PC-9 (cell line): ENCODE data around the gene PRKAR1A. TPM values are rescaled to one million over a fixed set of nuclear protein-coding genes. Genes with fewer than 3 reads are reported as not detected.
A peak's percentile ranks its signal among the peaks of the same experiment; 100 is the strongest.

ENCODE experiments used
- BruUV-seq: library from RNA; stranded (reverse); fragments of 400-500 nt; replicated peaks from 2 replicates; lab custom pipeline; 2021; lab: Mats Ljungman, UMichigan
- CTCF ChIA-PET: fragments of 300-600 bp; sonication (Branson Sonifier 250); formaldehyde crosslinking; loops from one replicate; lab custom pipeline; 2022; ENCODE audit warnings: antibody characterized with exemption; lab: Charles Lee
- POLR2A ChIA-PET: fragments of 300-600 bp; sonication (Branson Sonifier 250); formaldehyde crosslinking; loops from one replicate; lab custom pipeline; 2022; ENCODE audit warnings: antibody characterized with exemption; ENCODE audit not compliant: unreplicated experiment; lab: Charles Lee
- DNase-seq, 2 experiments: peaks; one replicate each; pipeline versions ENCODE4 v3.0.0 to v3.0.0-alpha.2; 2015 to 2022; ENCODE audit warnings: mixed read lengths in 1 of 2
- H2AFZ ChIP-seq: fragments of 200-600 bp; sonication (generic); 2 replicates; pipeline ENCODE4 v1.8.1; 2017; ENCODE audit warnings: antibody characterized with exemption
- H3F3A ChIP-seq: fragments of 200-600 bp; sonication (generic); 2 replicates; pipeline ENCODE4 v1.8.1; 2017; ENCODE audit warnings: antibody characterized with exemption, mild to moderate bottlenecking, low read depth; ENCODE audit not compliant: insufficient read depth
- H3K27ac ChIP-seq: fragments of 200-600 bp; sonication (generic); 2 replicates; pipeline ENCODE4 v1.6.1; 2016; ENCODE audit warnings: mixed run types
- H3K27me3 ChIP-seq: fragments of 200-600 bp; sonication (generic); 2 replicates; pipeline ENCODE4 v1.6.1; 2016; ENCODE audit warnings: low read depth, mixed run types; ENCODE audit not compliant: insufficient read depth
- H3K36me3 ChIP-seq: fragments of 200-600 bp; sonication (generic); 2 replicates; pipeline ENCODE4 v1.6.1; 2016; ENCODE audit warnings: low read depth, mixed run types
- H3K4me1 ChIP-seq: fragments of 200-600 bp; sonication (generic); replicated peaks from 2 replicates; pipeline ENCODE4 v1.6.1; 2016; ENCODE audit warnings: mixed run types; ENCODE audit not compliant: insufficient read depth
- H3K4me2 ChIP-seq: fragments of 200-600 bp; sonication (generic); 2 replicates; pipeline ENCODE4 v1.6.1; 2017; ENCODE audit warnings: mixed run types
- H3K4me3 ChIP-seq: fragments of 200-600 bp; sonication (generic); 2 replicates; pipeline ENCODE4 v1.6.1; 2016; ENCODE audit warnings: mixed run types
- H3K79me2 ChIP-seq: fragments of 200-600 bp; sonication (generic); 2 replicates; pipeline ENCODE4 v1.6.1; 2017; ENCODE audit warnings: low read depth, mixed run types
- H3K9me2 ChIP-seq: fragments of 200-600 bp; sonication (generic); 2 replicates; pipeline ENCODE4 v1.8.1; 2017; ENCODE audit warnings: mild to moderate bottlenecking; ENCODE audit not compliant: insufficient read depth
- H3K9me3 ChIP-seq: fragments of 200-600 bp; sonication (generic); 2 replicates; pipeline ENCODE4 v1.8.1; 2016; ENCODE audit warnings: low read depth; ENCODE audit not compliant: insufficient read depth
- H4K20me1 ChIP-seq: fragments of 200-600 bp; sonication (generic); 2 replicates; pipeline ENCODE4 v1.8.1; 2017; ENCODE audit not compliant: insufficient read depth
- EZH2 ChIP-seq: fragments of 200-600 bp; sonication (generic); IDR thresholded peaks from 2 replicates; pipeline ENCODE4 v1.8.0; 2017; ENCODE audit warnings: antibody characterized with exemption, low read depth
- intact Hi-C: fragments of 100-400 bp; cut with micrococcal nuclease; formaldehyde crosslinking; loops from one replicate; pipeline ENCODE4 v1.10.0; 2022; ENCODE audit not compliant: unreplicated experiment
- total RNA-seq: library from RNA; stranded (reverse); gene quantifications from 2 replicates; pipeline ENCODE4 v1.2.3, GENCODE V29; 2021
- TF ChIP-seq, protein P1 (sequence below): fragments of 200-600 bp; sonication (generic); conservative IDR thresholded peaks from 2 replicates; pipeline ENCODE4 v1.6.1; 2017; ENCODE audit warnings: mixed run types, antibody characterized with exemption, mild to moderate bottlenecking, moderate library complexity

PRKAR1A gene
- total RNA-seq, 1 experiment from 2014 or later = 161 TPM

DNA sequence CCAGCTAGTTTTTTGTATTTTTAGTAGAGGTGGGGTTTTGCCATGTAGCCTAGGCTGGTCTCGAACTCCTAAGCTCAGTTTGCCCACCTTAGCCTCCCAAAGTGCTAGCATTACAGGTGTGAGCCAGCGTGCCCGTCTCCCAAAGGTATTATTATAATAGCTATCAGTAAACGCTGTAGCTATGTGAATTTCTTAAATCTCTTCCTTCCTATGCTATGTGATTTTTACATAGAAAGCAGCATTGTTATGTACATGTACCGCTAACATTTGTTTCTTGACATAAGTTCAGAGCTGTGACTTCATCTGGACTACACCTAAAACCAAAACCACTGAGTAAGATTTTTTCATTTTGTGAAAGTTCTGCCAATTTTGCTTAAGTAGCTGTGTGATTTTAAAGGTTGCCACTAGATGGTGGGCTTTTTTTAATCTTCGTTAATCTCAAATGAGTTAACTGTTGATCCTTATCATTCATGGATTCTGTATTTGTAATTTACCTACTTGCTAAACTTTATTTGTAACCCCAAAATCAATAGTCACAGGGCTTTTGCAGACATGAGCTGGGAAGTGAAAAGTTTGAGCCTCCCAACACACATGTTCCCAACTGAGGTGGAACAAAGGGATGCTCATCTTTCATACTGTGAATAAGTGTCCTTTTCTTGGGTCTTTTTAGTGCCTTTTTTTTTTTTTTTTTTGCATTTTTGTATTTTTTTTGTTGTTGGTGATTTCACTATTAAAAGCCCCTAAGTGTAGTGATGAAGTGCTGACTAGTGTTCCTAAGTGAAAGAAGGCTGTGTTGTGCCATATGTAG, 21.9 kb downstream of the PRKAR1A start:
- H3K36me3 ChIP-seq = peaks cover 27% of the 10 kb centered on the region
- POLR2A ChIA-PET = interaction anchor here (0.6 kb wide), 2 partner anchors 204 to 1720 kb away, joined by 3 to 12 read pairs; no protein-coding TSS in a partner anchor
- CTCF ChIA-PET = interaction anchor here (0.6 kb wide), 1 partner anchor 230 kb away, joined by 3 read pairs; no protein-coding TSS in a partner anchor
- TF ChIP-seq, protein P1, sequence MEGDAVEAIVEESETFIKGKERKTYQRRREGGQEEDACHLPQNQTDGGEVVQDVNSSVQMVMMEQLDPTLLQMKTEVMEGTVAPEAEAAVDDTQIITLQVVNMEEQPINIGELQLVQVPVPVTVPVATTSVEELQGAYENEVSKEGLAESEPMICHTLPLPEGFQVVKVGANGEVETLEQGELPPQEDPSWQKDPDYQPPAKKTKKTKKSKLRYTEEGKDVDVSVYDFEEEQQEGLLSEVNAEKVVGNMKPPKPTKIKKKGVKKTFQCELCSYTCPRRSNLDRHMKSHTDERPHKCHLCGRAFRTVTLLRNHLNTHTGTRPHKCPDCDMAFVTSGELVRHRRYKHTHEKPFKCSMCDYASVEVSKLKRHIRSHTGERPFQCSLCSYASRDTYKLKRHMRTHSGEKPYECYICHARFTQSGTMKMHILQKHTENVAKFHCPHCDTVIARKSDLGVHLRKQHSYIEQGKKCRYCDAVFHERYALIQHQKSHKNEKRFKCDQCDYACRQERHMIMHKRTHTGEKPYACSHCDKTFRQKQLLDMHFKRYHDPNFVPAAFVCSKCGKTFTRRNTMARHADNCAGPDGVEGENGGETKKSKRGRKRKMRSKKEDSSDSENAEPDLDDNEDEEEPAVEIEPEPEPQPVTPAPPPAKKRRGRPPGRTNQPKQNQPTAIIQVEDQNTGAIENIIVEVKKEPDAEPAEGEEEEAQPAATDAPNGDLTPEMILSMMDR = peak; percentile 58
- TF ChIP-seq EZH2 = no peak
- no peak overlapping the region for H3K27ac ChIP-seq
- no peaks in the 10 kb centered on the region for H3K4me1 ChIP-seq
- no peak overlapping the region for H3K4me2 ChIP-seq
- H2AFZ ChIP-seq = no peak overlapping the region
- no peaks in the 10 kb centered on the region for H3K9me2 ChIP-seq
- H4K20me1 ChIP-seq = no peaks in the 10 kb centered on the region
- no peaks in the 10 kb centered on the region for H3K79me2 ChIP-seq
- intact Hi-C loops = loop anchor here (5.0 kb wide), 1 partner anchor 228 kb away; no protein-coding TSS in a partner anchor
- no TSS peak for BruUV-seq
- no peak overlapping the region for H3K4me3 ChIP-seq
- peaks cover 4% of the 10 kb centered on the region; the same call in 1 of the 2 replicates for H3F3A ChIP-seq
- H3K9me3 ChIP-seq = no peaks in the 10 kb centered on the region
- no peak for DNase-seq
- H3K27me3 ChIP-seq = no peaks in the 10 kb centered on the region

DNA sequence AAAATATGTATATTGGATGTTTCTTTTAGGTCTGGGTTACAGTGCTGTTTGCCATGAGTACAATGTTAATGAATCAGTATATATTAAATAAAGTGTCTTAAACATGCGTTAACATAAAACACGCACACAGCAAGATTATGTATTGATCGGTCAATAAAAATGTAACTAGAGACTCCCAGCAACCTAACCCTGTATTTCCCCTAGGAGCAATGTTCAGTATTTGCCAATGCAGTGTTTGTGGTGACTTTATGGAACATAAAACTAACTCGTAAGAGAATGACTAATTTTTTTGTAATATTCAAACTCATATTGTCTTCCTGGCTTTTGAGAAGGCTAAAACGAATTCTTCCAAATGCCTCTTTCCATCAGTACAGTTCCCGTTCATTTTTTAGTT, 22.5 kb downstream of the PRKAR1A start:
- Histone ChIP-seq H3K27me3 (no peaks in the 10 kb centered on the region), H3K4me2 (no peak overlapping the region), H3K36me3 (peaks cover 21% of the 10 kb centered on the region), H3F3A (peaks cover 4% of the 10 kb centered on the region; the same call in 1 of the 2 replicates), H3K9me2 (no peaks in the 10 kb centered on the region), H3K79me2 (no peaks in the 10 kb centered on the region), H3K27ac (no peak overlapping the region), H3K4me3 (no peak overlapping the region), H3K4me1 (no peaks in the 10 kb centered on the region), H2AFZ (no peak overlapping the region), H4K20me1 (no peaks in the 10 kb centered on the region), H3K9me3 (no peaks in the 10 kb centered on the region)
- DNase-seq = no peak
- ChIA-PET CTCF (no interaction called here), POLR2A (no interaction called here)
- no TSS peak for BruUV-seq
- no peak for TF ChIP-seq EZH2
- TF ChIP-seq, protein P1 = no peak
- intact Hi-C loops = loop anchor here (5.0 kb wide), 1 partner anchor 228 kb away; no protein-coding TSS in a partner anchor

DNA sequence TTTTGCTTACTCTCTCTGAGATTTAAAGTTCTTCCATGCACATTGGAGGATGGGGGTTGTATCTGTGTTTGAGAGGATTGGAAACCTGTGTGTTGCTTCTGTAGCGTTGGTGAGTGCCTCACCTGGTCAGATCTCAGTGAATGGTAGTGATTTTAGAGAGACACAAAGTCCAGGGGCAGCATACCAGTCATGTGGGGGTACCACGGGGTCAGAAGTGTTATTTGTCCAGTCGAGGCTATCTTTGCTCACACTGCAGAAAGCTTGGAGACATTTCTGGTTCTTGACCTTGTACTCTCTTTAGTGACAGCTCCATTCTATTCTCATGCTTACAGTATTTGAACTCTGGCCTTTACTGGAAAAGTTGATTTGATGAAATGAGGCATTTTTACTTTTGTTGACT, 23.7 kb downstream of the PRKAR1A start:
- POLR2A ChIA-PET = no interaction called here
- peaks cover 4% of the 10 kb centered on the region; the same call in 1 of the 2 replicates for H3F3A ChIP-seq
- no peaks in the 10 kb centered on the region for H4K20me1 ChIP-seq
- TF ChIP-seq, protein P1 = no peak
- TF ChIP-seq EZH2 = no peak
- no peak for DNase-seq
- H3K4me3 ChIP-seq = no peak overlapping the region
- no peaks in the 10 kb centered on the region for H3K79me2 ChIP-seq
- H3K36me3 ChIP-seq = peaks cover 14% of the 10 kb centered on the region
- no TSS peak for BruUV-seq
- H3K4me2 ChIP-seq = no peak overlapping the region
- CTCF ChIA-PET = no interaction called here
- no peak overlapping the region for H2AFZ ChIP-seq
- H3K27me3 ChIP-seq = no peaks in the 10 kb centered on the region
- no peak overlapping the region for H3K27ac ChIP-seq
- intact Hi-C loops = no loop called here
- no peaks in the 10 kb centered on the region for H3K4me1 ChIP-seq
- no peaks in the 10 kb centered on the region for H3K9me3 ChIP-seq
- no peaks in the 10 kb centered on the region for H3K9me2 ChIP-seq
